ENCODE measurements around the gene NPPA.
A peak's percentile ranks its signal among the peaks of the same experiment; 100 is the strongest.
"Not testable (repeated sequence)": the region's sequence is repeated elsewhere in the genome, so short reads cannot be mapped to it uniquely, and the experiment has no call there.

The NPPA gene

GRCh38 chr1:11805422-11806306 is 41.9 kb downstream of the NPPA start, which contains the start of the genes CLCN6 and MTHFR:
Gene CLCN6 (plus strand): TSS chr1:11806191. CDS start chr1:11806263, 72 bp downstream.
Gene MTHFR (minus strand): TSS chr1:11805964. CDS start chr1:11803116, 2,848 bp downstream.
- peak; percentile 93 to 98 for DNase-seq

- DNase-seq, result peak in 1 of 2 experiments; percentile 8
Observed at GRCh38 chr1:11804666-11805421, 42.7 kb downstream of the NPPA start.

GRCh38 chr1:11803924-11804665 is 43.5 kb downstream of the NPPA start:
- not testable (repeated sequence) for DNase-seq

- peak; percentile 60 to 84 for DNase-seq
Observed at GRCh38 chr1:11802973-11803885, 44.4 kb downstream of the NPPA start.

GRCh38 chr1:11802616-11802972 is 45.0 kb downstream of the NPPA start:
- no peak for DNase-seq

- no peak for DNase-seq
Observed at GRCh38 chr1:11800756-11801433, 46.7 kb downstream of the NPPA start.

GRCh38 chr1:11800391-11800755 is 47.2 kb downstream of the NPPA start:
- no peak for DNase-seq

GRCh38 chr1:11799896-11800295 is 47.7 kb downstream of the NPPA start:
- DNase-seq, result no peak

GRCh38 chr1:11799099-11799498 is 48.5 kb downstream of the NPPA start:
- no peak for DNase-seq

- no peak for DNase-seq
Observed at GRCh38 chr1:11797525-11798216, 49.9 kb downstream of the NPPA start.

- DNase-seq, result no peak
Observed at GRCh38 chr1:11796036-11796828, 51.4 kb downstream of the NPPA start.
